ENCODE measurements around the gene SERPINB6. TPM values are rescaled to one million over a fixed set of nuclear protein-coding genes. Genes with fewer than 3 reads are reported as not detected.

The SERPINB6 gene
- total RNA-seq, 1 experiment from 2014 or later: 39.0 TPM

- Histone ChIP-seq H3K4me1 (ENCODE audit: insufficient read depth, low read length) (peaks cover 14% of the 10 kb centered on the region; the same call in 1 of the 2 replicates), H4K91ac (ENCODE audit: insufficient read length, low read depth, low read length) (no peak overlapping the region), H3K23ac (ENCODE audit: insufficient read length, low read depth, low read length) (no peak overlapping the region), H2BK20ac (ENCODE audit: low read depth, low read length, poor library complexity, severe bottlenecking) (no peak overlapping the region), H2BK5ac (ENCODE audit: insufficient read length, low read length) (no peak overlapping the region), H3K14ac (ENCODE audit: insufficient read depth, low read length) (no peak overlapping the region), H4K5ac (ENCODE audit: insufficient read length, low read depth, low read length) (no peak overlapping the region), H4K8ac (replicated peaks; ENCODE audit: insufficient read length, low read depth, low read length) (no peak overlapping the region), H3K9ac (ENCODE audit: extremely low read depth, insufficient read length, low read length) (no peak overlapping the region), H3K4me2 (ENCODE audit: insufficient read depth, insufficient read length, low read length) (no peak overlapping the region), H3K79me1 (ENCODE audit: insufficient read depth, low read depth, low read length, poor library complexity, severe bottlenecking) (no peaks in the 10 kb centered on the region), H3K4ac (ENCODE audit: low read depth, low read length) (no peak overlapping the region), H3K18ac (ENCODE audit: insufficient read length, low read depth, low read length) (no peak overlapping the region), H2BK120ac (ENCODE audit: low read depth, low read length, poor library complexity, severe bottlenecking) (no peak overlapping the region), H3K56ac (ENCODE audit: insufficient read length, low read depth, low read length) (no peak overlapping the region), H3T11ph (ENCODE audit: low read length) (no peak overlapping the region), H4K20me1 (ENCODE audit: control insufficient read depth, insufficient read depth, insufficient read length) (no peaks in the 10 kb centered on the region), H3K27me3 (ENCODE audit: insufficient read depth, low read length) (no peaks in the 10 kb centered on the region), H3K23me2 (ENCODE audit: insufficient read length, low read depth, low read length, poor library complexity, severe bottlenecking) (no peaks in the 10 kb centered on the region), H3K9me3 (ENCODE audit: control insufficient read depth, low read depth, low read length) (no peaks in the 10 kb centered on the region), H3K79me2 (ENCODE audit: insufficient read depth, low read length) (no peaks in the 10 kb centered on the region), H3K27ac (ENCODE audit: insufficient read length, low read depth, low read length) (no peak overlapping the region), H2AK5ac (ENCODE audit: insufficient read length, low read length) (no peak overlapping the region), H2BK12ac (ENCODE audit: insufficient read length, low read depth, low read length) (no peak overlapping the region), H2BK15ac (ENCODE audit: low read depth, low read length) (no peak overlapping the region), H2AFZ (ENCODE audit: low read length) (no peak overlapping the region)
- TF ChIP-seq, protein P1, sequence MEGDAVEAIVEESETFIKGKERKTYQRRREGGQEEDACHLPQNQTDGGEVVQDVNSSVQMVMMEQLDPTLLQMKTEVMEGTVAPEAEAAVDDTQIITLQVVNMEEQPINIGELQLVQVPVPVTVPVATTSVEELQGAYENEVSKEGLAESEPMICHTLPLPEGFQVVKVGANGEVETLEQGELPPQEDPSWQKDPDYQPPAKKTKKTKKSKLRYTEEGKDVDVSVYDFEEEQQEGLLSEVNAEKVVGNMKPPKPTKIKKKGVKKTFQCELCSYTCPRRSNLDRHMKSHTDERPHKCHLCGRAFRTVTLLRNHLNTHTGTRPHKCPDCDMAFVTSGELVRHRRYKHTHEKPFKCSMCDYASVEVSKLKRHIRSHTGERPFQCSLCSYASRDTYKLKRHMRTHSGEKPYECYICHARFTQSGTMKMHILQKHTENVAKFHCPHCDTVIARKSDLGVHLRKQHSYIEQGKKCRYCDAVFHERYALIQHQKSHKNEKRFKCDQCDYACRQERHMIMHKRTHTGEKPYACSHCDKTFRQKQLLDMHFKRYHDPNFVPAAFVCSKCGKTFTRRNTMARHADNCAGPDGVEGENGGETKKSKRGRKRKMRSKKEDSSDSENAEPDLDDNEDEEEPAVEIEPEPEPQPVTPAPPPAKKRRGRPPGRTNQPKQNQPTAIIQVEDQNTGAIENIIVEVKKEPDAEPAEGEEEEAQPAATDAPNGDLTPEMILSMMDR (conservative IDR thresholded peaks at IDR 0.05): no peak
- Mint-ChIP-seq H3K27me3 (ENCODE audit: low read depth) (no peaks in the 10 kb centered on the region), H3K36me3 (ENCODE audit: insufficient read depth in 1 of 3, low read depth in 3 of 3) (no peaks in the 10 kb centered on the region; a peak in 1 of 7 replicates), H3K4me3 (no peak overlapping the region), H3K9me3 (no peaks in the 10 kb centered on the region), H3K27ac (no peak overlapping the region), H3K4me1 (peaks cover 53 to 62% of the 10 kb centered on the region in 2 experiments)
- no CpG with 5 or more reads among the region's 7 CpGs for WGBS (ENCODE audit: extremely low coverage, insufficient read length, low lambda C conversion rate)
- DNase-seq: no peak
These were observed 9.9 kb downstream of the SERPINB6 start for GRCh38 chr6:2961506-2961905.

All from H9 (cell line).